ENCODE data around the gene PPP5C. TPM values are rescaled to one million over a fixed set of nuclear protein-coding genes. Genes with fewer than 3 reads are reported as not detected.

PPP5C gene
- total and polyA plus RNA-seq, 2 of the 8 experiments (the other 6 are each of a cell fraction or from before 2014, with no cell fraction given), result 112 to 156 TPM

- peak; percentile 78 for TF ChIP-seq SP1 (IDR thresholded peaks at IDR 0.05; ENCODE audit: low read depth, low read length)
- TF ChIP-seq MAFK (IDR thresholded peaks at IDR 0.05; ENCODE audit: low read depth, low read length), result no peak
- TF ChIP-seq TAF1 (IDR thresholded peaks at IDR 0.05; ENCODE audit: low read depth, low read length), result peak; percentile 49; the same call in 1 of the 2 replicates
- TF ChIP-seq YY1 (IDR thresholded peaks at IDR 0.05; ENCODE audit: low read depth, low read length), result no peak
- no peak for TF ChIP-seq EZH2 (IDR thresholded peaks at IDR 0.05; ENCODE audit: low read depth, low read length, severe bottlenecking)
- no peak for TF ChIP-seq GTF2F1 (IDR thresholded peaks at IDR 0.05; ENCODE audit: borderline replicate concordance, low read depth, low read length)
- no peak for TF ChIP-seq SP2 (IDR thresholded peaks at IDR 0.05; ENCODE audit: low read length)
- no peak for TF ChIP-seq SIRT6 (IDR thresholded peaks at IDR 0.05; ENCODE audit: low read length)
- TF ChIP-seq SUZ12 (IDR thresholded peaks at IDR 0.05; ENCODE audit: low read length), result no peak
- peak; percentile 59 for TF ChIP-seq KDM4A (IDR thresholded peaks at IDR 0.05; ENCODE audit: low read depth, low read length, severe bottlenecking)
- TF ChIP-seq SIN3A (conservative IDR thresholded peaks at IDR 0.05 in 1 of 2, IDR thresholded peaks at IDR 0.05 in 1 of 2; ENCODE audit: low read depth in 1 of 2, low read length in 2 of 2), result no peak; a peak in 1 of 4 replicates
- peak; percentile 38; the same call in 1 of the 2 replicates for TF ChIP-seq CREB1 (IDR thresholded peaks at IDR 0.05)
- no peak for TF ChIP-seq CTBP2 (IDR thresholded peaks at IDR 0.05; ENCODE audit: borderline replicate concordance, insufficient read depth, insufficient read length, low read length)
- no peak for TF ChIP-seq SIX5 (IDR thresholded peaks at IDR 0.05; ENCODE audit: low read depth, low read length)
- TF ChIP-seq KDM1A (IDR thresholded peaks at IDR 0.05; ENCODE audit: borderline replicate concordance, low read length), result no peak
- peak; percentile 74; the same call in 1 of the 2 replicates for TF ChIP-seq RBBP5 (IDR thresholded peaks at IDR 0.05; ENCODE audit: borderline replicate concordance, low read depth, low read length)
- no peak for TF ChIP-seq RNF2 (IDR thresholded peaks at IDR 0.05; ENCODE audit: borderline replicate concordance, low read depth, low read length, missing control alignments, poor library complexity, severe bottlenecking)
- TF ChIP-seq USF2 (IDR thresholded peaks at IDR 0.05; ENCODE audit: low read length), result peak; percentile 32; the same call in 1 of the 2 replicates
- TF ChIP-seq NRF1 (IDR thresholded peaks at IDR 0.05; ENCODE audit: low read depth, low read length), result peak; percentile 75
- peak; percentile 24; the same call in 1 of the 2 replicates for TF ChIP-seq TBP (IDR thresholded peaks at IDR 0.05; ENCODE audit: low read depth, low read length)
- peak; percentile 80 for TF ChIP-seq POLR2AphosphoS5 (IDR thresholded peaks at IDR 0.05; ENCODE audit: low read depth, low read length)
- no peak for TF ChIP-seq RXRA (IDR thresholded peaks at IDR 0.05; ENCODE audit: insufficient read depth, low read depth, low read length)
- peak; percentile 78 for TF ChIP-seq SP4 (IDR thresholded peaks at IDR 0.05; ENCODE audit: low read length)
Observed at GRCh38 chr19:46303691-46304397, 43.0 kb upstream of the PPP5C start (continued).

All from H1 (cell line).